ENCODE results near the gene CARMIL3.
A peak's percentile ranks its signal among the peaks of the same experiment; 100 is the strongest.

GRCh38 chr14:24113801-24114531, 62.2 kb downstream of the CARMIL3 start:
- TF ChIP-seq CTCF (IDR thresholded peaks at IDR 0.05) (peak in 1 of 5 experiments; percentile 10), POLR2A (IDR thresholded peaks at IDR 0.05) (peak in 1 of 2 donors; percentile 10)
